Kidney epithelial cell (primary cell): ENCODE measurements around the gene SLC23A1. TPM values are rescaled to one million over a fixed set of nuclear protein-coding genes. Genes with fewer than 3 reads are reported as not detected.
"Not testable (repeated sequence)": the region's sequence is repeated elsewhere in the genome, so short reads cannot be mapped to it uniquely, and the experiment has no call there.

Source experiments
- DNase-seq: peaks from one replicate; pipeline ENCODE4 v3.0.0-alpha.2; 2010; ENCODE audit warnings: low read depth
- H3K27me3 ChIP-seq: 2 replicates; pipeline ENCODE4 v1.6.0; 2011; ENCODE audit warnings: low read length; ENCODE audit not compliant: control insufficient read depth, insufficient read depth
- H3K36me3 ChIP-seq: 2 replicates; pipeline ENCODE4 v1.5.1; 2011; ENCODE audit warnings: low read length; ENCODE audit not compliant: control insufficient read depth, insufficient read depth
- H3K4me3 ChIP-seq: 2 replicates; pipeline ENCODE4 v1.5.1; 2011; ENCODE audit warnings: low read depth, mild to moderate bottlenecking, control low read depth, low read length
- total RNA-seq: library from RNA; depleted of rRNA; stranded (reverse); fragments of >200 nt; gene quantifications from 2 replicates; pipeline ENCODE4 v1.2.3, GENCODE V29; 2015
- TF ChIP-seq, protein P1 (sequence below): IDR thresholded peaks from 2 replicates; pipeline ENCODE4 v1.5.1; 2011; ENCODE audit warnings: mild to moderate bottlenecking, moderate library complexity, low read length, control low read depth, inconsistent platforms; ENCODE audit not compliant: insufficient read depth, poor library complexity, severe bottlenecking

Gene SLC23A1
- total RNA-seq, 1 donor from 2014 or later: not detected

- no peak for DNase-seq
- TF ChIP-seq, protein P1, sequence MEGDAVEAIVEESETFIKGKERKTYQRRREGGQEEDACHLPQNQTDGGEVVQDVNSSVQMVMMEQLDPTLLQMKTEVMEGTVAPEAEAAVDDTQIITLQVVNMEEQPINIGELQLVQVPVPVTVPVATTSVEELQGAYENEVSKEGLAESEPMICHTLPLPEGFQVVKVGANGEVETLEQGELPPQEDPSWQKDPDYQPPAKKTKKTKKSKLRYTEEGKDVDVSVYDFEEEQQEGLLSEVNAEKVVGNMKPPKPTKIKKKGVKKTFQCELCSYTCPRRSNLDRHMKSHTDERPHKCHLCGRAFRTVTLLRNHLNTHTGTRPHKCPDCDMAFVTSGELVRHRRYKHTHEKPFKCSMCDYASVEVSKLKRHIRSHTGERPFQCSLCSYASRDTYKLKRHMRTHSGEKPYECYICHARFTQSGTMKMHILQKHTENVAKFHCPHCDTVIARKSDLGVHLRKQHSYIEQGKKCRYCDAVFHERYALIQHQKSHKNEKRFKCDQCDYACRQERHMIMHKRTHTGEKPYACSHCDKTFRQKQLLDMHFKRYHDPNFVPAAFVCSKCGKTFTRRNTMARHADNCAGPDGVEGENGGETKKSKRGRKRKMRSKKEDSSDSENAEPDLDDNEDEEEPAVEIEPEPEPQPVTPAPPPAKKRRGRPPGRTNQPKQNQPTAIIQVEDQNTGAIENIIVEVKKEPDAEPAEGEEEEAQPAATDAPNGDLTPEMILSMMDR: no peak
- Histone ChIP-seq H3K4me3 (no peak overlapping the region), H3K36me3 (no peaks in the 10 kb centered on the region), H3K27me3 (no peaks in the 10 kb centered on the region)
Observed at GRCh38 chr5:139363937-139364336, 19.2 kb downstream of the SLC23A1 start.

DNA sequence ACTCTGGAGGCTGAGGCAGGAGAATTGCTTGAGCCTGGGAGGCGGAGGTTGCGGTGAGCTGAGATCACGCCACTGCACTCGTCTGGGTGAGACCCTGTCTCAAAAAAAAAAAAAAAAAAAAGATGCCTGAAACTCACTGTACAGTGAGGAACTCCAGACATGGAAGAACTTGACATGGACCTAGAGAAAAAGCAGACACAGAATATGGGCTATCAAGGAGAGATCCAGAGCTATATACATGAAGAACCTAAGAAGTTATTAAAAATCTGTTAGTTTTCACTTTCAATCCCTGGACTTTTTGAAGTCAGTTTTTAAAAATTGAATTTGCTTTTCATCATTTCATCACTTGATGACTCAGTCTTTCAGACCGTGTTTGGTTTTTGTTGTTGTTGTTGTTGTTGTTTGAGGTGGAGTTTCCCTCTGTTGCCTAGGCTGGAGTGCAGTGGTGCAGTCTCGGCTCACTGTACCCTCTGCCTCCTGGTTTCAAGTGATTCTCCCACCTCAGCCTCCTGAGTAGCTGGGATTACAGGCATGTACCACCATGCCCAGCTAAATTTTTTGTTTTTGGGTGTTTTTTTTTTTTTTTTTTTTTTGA, 21.2 kb downstream of the SLC23A1 start:
- H3K4me3 ChIP-seq: no peak overlapping the region
- H3K36me3 ChIP-seq: no peaks in the 10 kb centered on the region
- no peak for DNase-seq
- TF ChIP-seq, protein P1: no peak
- H3K27me3 ChIP-seq: no peaks in the 10 kb centered on the region

GRCh38 chr5:139360384-139360783, 22.7 kb downstream of the SLC23A1 start:
- Histone ChIP-seq H3K27me3 (no peaks in the 10 kb centered on the region), H3K36me3 (no peaks in the 10 kb centered on the region), H3K4me3 (no peak overlapping the region)
- TF ChIP-seq, protein P1: no peak
- DNase-seq: no peak

GRCh38 chr5:139358064-139358463, 25.0 kb downstream of the SLC23A1 start:
- no peaks in the 10 kb centered on the region for H3K36me3 ChIP-seq
- H3K27me3 ChIP-seq: no peaks in the 10 kb centered on the region

GRCh38 chr5:139355900-139356299, 27.2 kb downstream of the SLC23A1 start:
- not testable (repeated sequence) for H3K27me3 ChIP-seq, H3K4me3 ChIP-seq, H3K36me3 ChIP-seq, DNase-seq

More at GRCh38 chr5:139358064-139358463, 25.0 kb downstream of the SLC23A1 start:
- TF ChIP-seq, protein P1: no peak
- H3K4me3 ChIP-seq: no peak overlapping the region
- no peak for DNase-seq

DNA sequence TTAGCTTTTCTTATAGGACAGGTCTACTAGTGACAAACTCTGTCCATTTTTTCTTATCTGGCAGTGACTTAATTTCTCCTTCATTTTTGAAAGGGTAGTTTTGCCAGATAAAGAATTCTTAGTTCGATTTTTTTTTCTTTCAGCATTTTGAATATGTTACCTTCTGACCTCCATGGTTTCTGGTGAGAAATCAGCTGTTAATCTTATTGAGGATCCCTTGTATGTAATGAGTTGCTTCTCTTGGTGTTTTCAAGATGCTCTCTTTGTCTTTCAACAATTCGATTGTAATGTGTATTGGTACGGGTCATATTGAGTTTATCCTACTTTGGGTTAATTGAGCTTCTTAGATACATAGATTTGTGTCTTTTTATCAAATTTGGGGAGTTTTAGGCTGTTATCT, 28.9 kb downstream of the SLC23A1 start:
- H3K27me3 ChIP-seq: no peaks in the 10 kb centered on the region
- DNase-seq: no peak
- H3K36me3 ChIP-seq: no peaks in the 10 kb centered on the region
- H3K4me3 ChIP-seq: no peak overlapping the region
- TF ChIP-seq, protein P1: no peak

GRCh38 chr5:139347863-139348262, 35.2 kb downstream of the SLC23A1 start:
- H3K36me3 ChIP-seq, H3K27me3 ChIP-seq: not testable (repeated sequence)

GRCh38 chr5:139345442-139345841, 37.7 kb downstream of the SLC23A1 start:
- H3K4me3 ChIP-seq, H3K27me3 ChIP-seq, H3K36me3 ChIP-seq, DNase-seq: not testable (repeated sequence)

More at GRCh38 chr5:139347863-139348262, 35.2 kb downstream of the SLC23A1 start:
- H3K4me3 ChIP-seq, DNase-seq: not testable (repeated sequence)
